GM12874 (cell line): Measurements from ENCODE around the gene PPP1R13B.

ENCODE experiments used
- TF ChIP-seq, protein P1 (sequence below): IDR thresholded peaks from 2 replicates; pipeline ENCODE4 v1.5.1; 2011; ENCODE audit warnings: low read depth, mild to moderate bottlenecking, control low read depth, low read length, moderate library complexity; ENCODE audit not compliant: insufficient read depth

PPP1R13B gene

DNA sequence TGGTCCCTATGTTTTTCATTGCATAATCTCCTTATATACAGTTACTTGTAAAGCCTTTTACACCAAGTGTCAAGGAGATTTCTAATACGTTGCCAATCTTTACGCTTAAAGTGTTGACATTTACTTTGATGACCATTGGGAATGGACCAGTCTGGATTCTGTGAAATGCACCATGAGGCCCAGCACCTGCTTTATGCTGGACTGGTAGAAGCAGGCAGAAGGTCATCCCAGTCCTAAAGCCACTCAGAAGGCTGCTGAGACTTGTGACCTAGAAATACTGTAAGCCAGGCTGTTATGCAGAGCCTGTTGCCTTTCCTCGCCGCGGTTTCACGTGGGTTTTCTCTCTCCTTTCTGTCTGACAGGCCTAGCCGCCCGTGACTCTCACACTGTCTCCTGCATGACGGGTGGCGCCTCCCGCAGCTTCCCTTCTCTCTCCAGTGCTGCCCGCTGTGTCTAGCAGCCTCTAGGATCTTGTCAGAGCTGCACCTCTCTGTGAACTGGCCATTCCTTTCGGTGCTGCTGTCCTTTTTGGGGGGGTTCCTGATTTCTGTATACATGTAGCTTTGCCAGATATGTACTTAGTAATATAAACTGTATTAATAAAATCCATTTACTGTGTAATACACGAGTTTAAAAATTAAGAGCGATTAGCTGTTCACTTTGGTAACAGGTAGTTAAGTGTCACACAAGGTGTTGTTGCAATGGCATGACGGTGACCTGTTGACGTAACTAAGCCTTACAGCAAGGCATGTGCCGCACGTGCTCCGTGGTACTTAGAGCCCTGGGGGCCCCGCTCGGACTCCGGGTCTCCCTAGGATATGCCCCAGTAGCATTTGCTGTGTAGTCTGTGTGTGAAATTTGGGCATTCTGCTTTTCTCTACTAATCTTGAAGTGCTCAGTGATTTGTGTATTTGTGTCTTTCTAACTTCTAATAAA is 161.8 kb downstream of the PPP1R13B start:
- TF ChIP-seq, protein P1, sequence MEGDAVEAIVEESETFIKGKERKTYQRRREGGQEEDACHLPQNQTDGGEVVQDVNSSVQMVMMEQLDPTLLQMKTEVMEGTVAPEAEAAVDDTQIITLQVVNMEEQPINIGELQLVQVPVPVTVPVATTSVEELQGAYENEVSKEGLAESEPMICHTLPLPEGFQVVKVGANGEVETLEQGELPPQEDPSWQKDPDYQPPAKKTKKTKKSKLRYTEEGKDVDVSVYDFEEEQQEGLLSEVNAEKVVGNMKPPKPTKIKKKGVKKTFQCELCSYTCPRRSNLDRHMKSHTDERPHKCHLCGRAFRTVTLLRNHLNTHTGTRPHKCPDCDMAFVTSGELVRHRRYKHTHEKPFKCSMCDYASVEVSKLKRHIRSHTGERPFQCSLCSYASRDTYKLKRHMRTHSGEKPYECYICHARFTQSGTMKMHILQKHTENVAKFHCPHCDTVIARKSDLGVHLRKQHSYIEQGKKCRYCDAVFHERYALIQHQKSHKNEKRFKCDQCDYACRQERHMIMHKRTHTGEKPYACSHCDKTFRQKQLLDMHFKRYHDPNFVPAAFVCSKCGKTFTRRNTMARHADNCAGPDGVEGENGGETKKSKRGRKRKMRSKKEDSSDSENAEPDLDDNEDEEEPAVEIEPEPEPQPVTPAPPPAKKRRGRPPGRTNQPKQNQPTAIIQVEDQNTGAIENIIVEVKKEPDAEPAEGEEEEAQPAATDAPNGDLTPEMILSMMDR: no peak

DNA sequence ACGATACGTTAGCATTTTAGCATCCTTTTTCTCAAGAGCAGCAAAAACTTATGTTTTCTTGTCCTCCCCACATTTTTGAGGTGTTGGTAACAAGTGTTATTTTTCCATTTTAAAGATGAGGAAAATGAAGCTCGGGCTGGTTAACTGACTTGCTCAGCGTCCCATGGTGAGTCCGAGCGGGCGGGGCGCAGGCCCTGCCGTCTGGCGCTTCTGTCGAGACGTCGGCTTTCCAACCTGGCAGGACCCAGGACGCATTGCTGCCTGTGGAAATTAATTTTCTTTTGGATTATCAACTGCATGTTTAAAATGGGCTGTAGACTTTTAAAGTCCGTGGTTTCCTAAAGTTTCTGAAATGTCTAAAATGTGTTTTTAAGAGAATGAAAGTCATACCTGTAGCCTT is 162.5 kb downstream of the PPP1R13B start:
- TF ChIP-seq, protein P1: no peak

DNA sequence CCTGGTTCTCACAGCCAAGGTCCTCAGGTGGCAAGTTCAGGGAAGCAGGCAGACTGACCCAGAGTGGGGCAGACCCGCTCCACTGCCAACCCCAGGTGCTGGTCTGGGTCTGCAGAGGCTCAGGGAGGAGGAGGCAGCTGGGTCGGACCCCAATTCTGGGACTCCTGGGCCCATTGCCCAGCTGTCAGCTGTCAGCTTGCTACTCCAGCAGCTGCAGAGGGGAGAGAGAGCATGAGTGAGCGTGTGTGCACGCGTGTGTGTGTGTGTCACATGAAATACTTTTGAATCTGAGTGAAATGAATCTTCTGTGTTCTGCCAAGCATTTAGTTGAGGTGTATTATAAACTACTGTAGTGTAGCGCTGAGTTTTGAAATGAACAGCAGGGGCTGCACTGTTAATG is 162.9 kb downstream of the PPP1R13B start:
- TF ChIP-seq, protein P1: no peak
